Esophagus mucosa (tissue), 1 donor: Measurements from ENCODE around the gene IL1RAP. TPM values are rescaled to one million over a fixed set of nuclear protein-coding genes. Genes with fewer than 3 reads are reported as not detected.

Experiments
- ATAC-seq: fragments of 200-7000 bp; cut with Tn5 transposase; one replicate; pipeline ENCODE4 v1.9.1; 2020
- total RNA-seq: library from RNA; stranded (reverse); gene quantifications from one replicate; pipeline ENCODE4 v1.2.4, GENCODE V29; 2023
- donor health status: DM: yes; HTN: yes; CAD: no.

Gene IL1RAP
- total RNA-seq, 1 donor from 2014 or later: 40.5 TPM

DNA sequence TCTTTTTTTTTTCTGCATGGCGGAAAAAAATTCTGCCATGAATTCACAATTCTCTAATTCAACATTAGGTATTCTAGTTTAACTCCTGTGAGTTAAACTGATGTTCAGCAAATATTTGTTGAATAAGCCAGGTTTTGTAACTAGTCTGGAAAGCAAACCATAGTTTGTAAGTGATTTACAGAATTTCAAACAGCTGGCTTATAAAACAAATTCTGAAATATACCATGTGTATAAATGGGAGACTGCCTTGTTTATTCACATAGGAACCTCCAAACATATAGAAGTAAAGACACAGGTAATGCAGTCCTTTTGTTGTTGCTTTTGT, 101.1 kb downstream of the IL1RAP start:
- ATAC-seq: no peak

DNA sequence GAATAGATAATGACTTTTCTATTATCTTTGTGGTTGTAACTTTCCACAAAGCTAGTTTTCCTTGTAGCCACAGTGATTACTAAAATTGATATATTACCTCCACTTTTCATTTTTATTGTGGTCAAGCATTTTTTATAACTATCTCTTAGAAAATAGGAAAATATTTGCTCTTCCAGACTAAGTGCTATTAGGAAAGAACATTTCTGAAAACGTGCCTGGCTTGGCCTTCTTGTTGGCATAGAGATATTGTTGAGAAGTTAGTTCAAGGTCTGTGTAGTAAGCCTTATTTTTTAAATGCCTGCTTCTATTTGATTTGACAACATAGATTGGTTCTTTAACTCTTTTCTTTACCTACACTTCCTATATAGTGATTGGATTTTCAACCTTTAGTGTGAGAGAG, 101.7 kb downstream of the IL1RAP start:
- ATAC-seq: no peak

DNA sequence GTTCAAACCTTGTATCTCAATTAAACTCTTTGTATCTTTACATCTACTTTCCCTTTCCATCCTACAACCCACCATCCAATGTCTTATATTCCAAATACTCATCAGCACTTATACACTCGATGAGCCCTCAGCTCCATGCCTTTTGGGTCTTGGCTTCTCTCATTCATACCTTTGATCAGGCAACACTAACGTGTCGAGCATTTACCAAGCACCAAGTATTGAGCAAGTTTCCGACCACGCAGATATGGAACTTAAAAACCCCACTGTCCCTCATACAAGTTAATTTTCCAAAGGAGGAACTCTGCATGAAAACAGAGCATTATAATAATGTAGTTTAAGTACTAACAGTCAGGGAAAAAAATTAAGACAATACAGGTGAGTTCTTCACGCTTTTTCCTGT, 102.8 kb downstream of the IL1RAP start:
- ATAC-seq: no peak

DNA sequence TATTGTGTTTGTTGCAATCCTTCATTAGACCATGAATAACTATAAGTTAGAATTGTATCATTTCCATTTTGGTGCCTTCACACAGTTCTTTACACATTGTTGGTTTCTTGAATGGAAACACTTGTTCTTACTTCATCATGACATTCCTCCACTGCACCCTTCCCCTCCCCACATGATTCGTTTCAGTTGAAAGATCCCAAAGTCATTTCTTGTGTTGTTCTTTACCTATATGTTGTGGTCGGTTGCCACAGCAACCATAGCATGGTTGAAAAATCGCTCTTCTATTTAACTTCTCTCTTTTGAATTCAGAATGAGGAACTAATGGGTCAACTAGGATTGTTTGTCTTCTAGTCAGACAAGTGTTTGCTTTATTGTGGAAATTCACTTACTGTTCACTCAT, 103.3 kb downstream of the IL1RAP start:
- ATAC-seq: peak; percentile 50

DNA sequence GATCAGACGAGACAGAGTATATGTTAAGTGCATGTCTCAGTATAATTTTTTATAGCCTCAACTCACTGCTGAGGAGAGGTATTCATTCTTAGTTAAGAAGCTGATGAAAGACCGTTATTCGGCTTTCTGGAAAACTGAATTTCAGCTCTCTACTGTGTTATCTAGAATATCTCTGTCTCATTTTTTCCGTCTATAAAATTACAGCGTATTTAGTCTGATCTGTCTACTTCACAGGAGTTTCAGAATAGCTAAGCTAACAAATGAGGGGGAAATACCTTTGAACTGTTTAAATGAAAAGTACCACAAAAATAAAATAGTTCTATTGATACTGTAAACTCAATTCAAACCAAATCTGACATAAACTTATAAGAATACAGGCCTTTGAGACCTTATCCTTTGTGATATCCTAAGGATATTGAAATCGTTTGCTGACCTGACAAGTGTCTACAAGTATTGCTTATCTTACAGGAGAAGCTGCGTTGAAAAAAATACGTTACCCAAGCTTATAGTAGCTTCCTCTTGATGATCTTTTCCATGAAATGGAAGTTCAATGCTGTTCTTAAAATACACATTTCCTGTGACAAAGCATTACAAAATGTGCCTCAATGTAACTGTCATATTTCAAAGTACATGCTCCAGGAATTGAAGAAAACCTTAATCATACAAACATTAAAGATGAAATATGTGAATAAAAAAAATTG, 104.6 kb downstream of the IL1RAP start:
- no peak for ATAC-seq

DNA sequence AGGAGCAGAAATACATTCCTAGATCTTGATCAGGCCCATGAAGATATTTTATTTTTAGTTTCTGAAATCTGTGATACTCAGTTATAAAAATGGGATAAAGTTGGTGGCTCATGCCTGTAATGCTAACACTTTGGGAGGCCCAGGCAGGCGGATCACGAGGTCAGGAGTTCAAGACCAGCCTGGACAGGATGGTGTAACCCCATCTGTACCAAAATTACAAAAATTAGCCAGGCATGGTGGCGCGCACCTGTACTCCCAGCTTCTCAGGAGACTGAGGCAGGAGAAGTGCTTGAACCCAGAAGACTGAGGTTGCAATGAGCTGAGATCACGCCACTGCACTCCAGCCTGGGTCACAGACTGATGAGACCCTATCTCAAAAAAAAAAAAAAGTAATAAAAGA, 105.5 kb downstream of the IL1RAP start:
- no peak for ATAC-seq

DNA sequence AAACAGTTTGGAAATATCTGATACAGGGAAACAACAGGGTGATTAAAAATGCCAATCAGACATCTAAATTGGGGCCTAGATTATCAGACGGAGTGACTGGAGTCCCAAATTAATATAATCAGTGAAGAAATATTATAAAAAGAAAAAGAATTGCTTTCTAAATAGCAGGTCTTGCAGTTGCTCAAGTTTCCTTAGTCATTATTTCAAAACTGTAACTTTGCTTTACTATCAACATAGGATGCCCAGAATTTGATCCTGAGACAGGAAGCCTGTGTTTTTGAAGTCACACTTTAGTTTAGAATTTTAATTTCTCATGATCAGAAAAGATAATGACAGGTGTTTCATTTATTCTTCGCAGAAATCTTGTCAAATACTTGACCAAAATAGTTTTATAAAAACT, 105.9 kb downstream of the IL1RAP start:
- ATAC-seq: no peak

DNA sequence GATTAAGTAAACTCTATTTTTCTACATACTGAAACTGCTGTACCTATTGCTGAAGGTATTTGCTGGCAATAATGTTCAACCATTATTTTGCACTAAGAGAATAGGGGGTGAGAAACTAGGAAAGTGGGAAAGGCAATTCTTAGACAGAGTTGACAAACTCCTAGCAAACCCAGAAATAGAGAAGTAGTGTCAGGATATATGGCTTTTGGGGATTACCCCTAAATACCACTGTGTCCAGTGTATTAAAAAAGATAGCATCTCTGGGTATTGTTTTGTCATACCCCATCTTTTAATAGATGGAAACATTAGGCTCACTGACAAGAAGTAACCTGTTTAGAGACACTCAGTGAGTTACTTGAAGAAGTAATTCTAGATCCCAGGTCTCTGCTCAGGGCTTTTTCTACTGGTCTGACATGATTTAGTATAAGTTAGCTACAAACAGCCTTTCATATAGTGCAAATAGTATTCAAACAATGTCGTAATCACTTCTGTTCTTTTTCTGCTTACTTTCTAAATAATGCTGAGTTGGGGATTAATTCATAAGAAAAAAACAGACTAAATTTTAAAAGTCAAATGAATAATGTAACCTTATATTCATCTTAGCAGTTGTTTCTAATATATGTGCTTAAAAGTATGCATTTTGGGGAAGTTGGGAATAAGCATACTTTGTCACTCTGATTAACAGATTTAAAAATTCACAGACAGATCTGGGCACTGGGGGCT, 107.2 kb downstream of the IL1RAP start:
- no peak for ATAC-seq

DNA sequence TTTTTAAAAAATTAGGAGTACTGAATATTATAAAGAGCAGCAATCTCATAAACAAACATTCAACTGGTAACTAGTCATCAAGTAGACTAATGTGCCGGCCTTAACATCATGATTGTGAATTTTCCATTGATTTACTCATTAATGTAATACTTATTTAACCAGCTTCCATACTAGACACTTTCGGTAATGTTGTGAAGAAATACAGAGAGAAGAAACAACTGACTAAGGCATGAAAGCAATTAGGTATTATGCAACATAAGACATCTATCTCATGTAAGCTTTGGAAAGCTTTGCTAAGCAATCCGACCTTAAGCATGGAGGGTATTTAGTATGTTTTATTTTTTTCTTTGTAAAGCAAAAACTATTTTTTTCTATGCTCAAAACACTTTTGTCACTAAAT, 108.0 kb downstream of the IL1RAP start:
- ATAC-seq: no peak

DNA sequence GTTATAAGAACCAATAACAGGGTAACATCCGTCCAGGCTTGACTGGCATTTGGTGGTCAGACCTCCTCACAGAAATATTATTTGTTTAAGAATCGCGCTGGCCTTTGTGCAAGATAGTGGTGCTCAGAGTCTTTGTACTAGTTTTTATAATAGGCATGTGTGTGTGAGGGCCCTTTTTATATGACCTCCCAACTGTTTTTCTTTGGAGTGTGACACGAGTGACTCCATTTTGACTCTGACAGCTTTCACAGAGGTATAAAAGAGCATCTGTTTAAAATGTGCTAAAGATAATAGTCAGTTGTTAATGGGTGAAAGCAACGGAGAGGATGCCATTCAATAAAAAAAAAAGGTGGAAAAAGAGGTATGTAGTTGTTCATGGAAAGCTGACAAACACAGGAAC, 110.4 kb downstream of the IL1RAP start:
- no peak for ATAC-seq

DNA sequence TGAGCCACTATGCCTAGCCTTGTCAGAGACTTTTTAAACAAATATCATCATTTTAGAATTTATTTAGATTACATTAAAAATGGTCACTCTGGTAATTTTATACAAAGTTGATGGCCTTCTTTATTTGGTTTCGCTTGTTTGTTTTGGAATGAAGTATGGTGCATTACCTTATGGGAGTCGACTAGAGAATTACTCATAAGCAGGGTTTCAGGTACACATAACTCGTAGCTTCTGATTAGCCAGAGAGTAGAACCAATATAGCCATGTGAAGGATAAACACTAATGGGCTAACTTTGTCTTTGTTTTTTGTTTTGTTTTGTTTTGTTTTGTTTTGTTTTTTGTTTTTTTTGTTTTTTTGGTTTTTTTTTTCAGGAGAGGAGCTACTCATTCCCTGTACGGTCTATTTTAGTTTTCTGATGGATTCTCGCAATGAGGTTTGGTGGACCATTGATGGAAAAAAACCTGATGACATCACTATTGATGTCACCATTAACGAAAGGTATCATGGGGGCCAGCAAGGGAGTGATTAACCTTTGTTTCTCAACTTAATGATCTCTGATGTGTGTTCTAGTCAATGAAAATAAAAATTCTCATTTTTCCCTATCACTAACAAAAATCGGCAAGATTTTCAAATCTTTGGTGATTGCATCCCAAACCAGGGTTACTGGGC, 113.2 kb downstream of the IL1RAP start:
- ATAC-seq: no peak

DNA sequence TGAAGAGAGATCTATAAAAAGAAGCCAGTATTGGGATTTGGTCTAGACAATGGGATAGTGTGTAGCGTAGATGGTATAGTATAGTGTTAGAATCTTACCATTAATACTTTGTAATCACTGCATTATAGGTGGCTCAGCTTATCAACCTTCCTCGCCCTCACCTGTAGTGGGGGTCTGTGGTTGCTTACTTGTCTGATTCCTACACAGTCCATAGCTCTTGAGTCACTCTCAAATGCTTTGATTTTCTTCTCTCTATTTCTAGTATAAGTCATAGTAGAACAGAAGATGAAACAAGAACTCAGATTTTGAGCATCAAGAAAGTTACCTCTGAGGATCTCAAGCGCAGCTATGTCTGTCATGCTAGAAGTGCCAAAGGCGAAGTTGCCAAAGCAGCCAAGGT, 115.2 kb downstream of the IL1RAP start:
- no peak for ATAC-seq

DNA sequence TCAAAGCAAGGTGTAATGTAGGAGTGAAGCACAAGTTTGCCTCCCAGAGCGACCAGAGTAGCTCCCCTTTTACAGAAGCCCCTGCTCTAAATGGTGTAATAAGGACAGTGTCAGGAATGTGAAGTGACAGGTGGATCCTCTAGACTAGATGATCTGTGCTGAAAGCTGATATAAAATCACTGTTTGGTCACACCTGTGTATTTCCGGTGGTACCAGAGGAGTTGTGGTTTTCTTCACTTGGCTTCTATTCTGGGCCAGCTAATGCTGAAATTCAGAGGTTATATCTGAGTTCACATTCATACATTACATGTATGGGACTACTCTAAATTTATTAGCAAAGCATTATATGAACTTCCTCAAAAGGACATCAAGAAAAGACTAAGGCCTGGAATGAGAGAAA, 117.4 kb downstream of the IL1RAP start:
- no peak for ATAC-seq

DNA sequence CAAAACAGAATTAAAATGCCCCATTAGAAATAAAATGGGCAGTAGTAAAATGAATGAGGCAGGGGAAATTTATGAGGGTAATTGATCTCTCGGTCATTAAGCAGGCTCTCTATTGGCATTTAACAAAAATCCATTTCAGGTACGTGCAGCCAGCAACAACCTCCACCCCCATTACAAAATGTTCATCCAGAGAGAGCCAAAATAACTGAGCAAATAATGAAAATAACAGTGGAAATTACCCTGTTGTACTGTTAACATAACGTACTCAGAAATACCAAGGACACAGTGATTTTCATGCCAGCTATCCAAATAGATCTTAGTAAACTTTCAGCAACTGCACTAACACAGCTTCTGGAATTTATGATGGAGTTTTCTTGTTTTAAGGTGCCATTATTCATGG, 127.7 kb downstream of the IL1RAP start:
- ATAC-seq: no peak

DNA sequence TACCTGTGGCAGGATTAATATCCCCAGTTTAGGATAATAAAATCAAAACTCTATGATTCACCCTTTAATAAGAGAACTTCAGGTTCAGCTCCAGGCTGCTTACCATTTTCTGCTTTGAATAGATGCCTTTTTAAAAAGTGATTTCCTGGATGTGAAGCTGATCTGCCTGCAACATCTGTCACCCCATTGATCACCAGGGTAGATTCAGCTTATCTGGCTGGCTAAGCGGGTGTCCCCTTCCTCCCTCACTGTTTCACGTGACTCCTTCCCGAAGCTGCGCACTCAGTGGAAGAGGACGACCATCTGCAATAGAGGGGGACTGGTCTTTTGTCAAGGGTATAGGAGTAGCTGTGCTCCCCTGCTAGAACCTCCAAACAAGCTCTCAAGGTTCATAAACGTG, 128.1 kb downstream of the IL1RAP start:
- no peak for ATAC-seq

DNA sequence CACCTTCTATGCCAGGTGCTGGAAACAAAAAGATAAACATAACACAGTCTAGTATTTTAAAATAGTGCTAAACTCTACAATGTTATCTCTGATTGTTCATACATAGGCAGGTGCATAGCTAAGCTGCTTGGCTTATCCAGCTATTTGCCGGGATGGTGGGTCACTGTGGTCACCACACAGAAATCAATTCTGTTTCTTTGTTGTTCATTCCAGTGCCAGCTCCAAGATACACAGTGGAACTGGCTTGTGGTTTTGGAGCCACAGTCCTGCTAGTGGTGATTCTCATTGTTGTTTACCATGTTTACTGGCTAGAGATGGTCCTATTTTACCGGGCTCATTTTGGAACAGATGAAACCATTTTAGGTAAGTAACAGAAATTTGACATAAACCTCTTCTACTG, 130.2 kb downstream of the IL1RAP start:
- ATAC-seq: no peak

DNA sequence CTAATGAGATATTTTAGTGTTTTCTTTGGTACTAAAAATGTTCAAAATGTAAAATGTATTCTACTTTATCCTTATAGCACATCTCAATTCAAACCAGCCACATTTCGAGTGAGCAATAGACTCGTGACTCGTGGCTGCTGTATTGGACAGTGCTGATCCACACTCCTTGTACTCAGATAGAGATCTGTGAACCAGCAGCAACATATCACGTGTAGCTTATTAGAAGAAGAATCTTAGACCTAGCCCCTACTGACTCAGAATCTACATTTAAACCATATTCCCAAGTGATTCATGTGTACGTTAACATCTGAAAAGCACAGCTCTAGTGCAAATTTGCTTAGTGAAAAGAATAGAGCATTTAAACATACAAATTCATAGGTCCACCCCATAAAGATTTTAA, 130.9 kb downstream of the IL1RAP start:
- no peak for ATAC-seq

DNA sequence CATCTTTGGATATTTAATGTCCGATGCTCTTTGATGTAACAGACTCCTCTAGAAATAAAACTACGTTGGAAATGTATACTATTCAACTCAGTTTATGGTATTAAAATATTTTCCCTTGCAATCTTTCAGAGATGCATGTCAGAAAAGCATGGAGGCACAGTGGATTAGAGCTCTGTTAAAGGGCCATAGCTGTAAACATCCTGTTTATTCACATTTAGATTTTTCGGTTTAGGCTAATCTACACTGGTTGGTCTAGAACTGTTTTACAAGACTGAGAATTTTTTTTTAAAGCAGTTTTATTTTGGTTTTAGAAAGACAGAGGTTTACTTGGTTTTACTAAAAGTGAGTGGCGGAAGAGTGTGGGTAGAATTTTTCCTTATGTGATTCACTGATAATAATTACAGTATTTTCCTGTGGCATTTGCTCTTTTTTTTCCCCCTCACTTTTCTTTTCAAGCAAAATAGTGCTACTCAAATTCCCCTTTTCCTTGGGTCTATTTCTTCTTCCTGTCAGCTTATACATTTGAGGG, 132.1 kb downstream of the IL1RAP start:
- no peak for ATAC-seq

DNA sequence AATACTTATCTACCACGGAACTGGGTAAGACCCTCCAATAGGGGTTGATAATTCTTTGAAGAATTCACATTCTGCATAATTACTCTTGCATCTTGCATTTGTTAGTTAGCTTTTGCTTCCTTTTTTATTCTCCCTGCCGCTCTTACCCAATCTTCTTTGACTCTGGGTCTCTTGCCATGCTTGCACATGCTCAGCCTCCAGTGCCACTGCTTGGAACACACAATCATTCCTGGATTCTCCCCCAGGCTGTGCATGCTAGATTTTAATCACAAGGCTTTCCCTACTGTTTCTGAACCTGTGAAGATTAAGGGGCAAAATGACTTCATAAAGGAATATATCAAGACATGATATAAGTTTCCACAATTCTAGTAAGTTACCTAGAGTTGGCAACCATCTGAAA, 133.1 kb downstream of the IL1RAP start:
- no peak for ATAC-seq

DNA sequence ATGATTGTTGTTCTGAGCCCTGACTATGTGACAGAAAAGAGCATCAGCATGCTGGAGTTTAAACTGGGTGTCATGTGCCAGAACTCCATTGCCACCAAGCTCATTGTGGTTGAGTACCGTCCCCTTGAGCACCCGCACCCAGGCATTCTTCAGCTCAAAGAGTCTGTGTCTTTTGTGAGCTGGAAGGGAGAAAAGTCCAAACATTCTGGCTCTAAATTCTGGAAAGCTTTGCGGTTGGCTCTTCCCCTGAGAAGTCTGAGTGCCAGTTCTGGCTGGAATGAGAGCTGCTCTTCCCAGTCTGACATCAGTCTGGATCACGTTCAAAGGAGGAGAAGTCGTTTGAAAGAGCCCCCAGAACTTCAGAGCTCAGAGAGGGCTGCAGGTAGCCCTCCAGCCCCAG, 142.0 kb downstream of the IL1RAP start:
- ATAC-seq: no peak

DNA sequence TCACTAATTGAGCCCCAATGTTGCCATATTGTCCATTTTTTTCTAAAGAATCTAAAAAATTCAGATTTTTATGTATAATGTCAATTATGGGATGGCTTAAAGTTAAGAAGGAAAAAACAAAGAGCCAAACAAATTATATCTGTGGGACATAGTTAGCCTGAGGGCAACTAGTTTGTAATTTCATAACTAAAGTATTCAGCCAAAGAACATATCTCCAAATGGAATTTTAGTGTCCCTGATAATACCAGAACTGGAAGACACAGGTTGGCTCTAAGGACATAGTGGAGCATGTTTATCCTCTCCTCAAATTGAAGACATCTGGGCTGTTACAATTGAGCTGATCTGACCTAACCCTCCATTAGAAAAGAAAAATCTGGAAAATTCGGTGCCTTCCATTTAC, 144.2 kb downstream of the IL1RAP start:
- no peak for ATAC-seq

DNA sequence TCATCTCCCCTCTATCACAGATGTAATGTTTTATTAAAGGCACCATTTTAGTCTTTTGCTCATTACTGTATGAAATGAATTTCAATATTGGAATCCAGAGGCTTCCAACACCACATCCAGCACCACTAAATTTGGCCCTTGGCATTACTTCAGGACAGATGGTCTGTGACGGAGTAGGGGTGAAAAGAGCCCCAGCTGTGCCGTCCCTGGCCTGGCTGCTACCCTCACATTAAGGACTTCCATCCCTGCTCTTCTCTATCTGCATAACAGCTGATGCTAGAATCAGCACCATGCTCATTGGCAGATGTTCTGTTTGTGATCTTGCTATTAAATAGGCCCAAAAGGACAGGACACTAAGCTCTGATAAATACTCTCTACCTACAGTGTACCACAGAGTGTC, 152.9 kb downstream of the IL1RAP start:
- ATAC-seq: no peak

DNA sequence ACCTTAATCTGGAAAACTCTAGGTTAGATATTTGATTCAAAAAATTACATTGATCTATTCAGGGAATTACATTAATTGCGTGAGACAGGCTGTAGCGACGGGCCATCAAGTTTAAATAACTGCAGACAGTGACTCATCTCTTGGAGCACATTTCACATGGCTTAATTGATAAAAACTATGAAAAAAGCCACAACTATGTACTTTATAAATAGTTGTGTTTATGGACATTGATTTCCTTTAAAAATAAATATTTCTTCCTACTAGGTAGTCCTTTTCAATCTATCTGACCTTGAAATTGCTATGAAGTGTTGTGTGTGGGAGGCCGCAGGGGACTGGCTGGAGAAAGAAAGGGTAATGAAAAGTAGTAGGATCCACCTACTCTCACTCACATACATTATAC, 157.8 kb downstream of the IL1RAP start:
- ATAC-seq: no peak

DNA sequence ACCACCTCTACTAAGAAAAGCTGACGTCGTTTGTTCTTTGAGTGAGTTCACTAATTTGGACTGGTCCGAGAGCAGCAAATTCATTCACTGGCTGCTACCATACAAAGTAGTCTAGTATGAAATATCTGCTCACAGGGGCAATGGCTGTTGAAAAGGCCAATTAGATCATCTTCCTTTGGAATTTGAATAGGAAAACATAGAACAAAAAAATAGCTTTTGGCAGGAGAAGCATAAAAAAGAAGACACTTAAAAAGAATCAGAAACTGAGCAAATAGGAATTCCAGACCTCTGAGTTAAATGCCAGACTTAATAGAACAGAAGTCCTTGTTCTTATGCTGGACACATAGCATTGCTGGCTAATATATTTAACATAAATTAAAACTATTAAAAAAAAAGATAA, 159.3 kb downstream of the IL1RAP start:
- no peak for ATAC-seq
